K562 (cell line): ENCODE measurements around the gene NSG2. TPM values are rescaled to one million over a fixed set of nuclear protein-coding genes. Genes with fewer than 3 reads are reported as not detected.

Experiments
- ATAC-seq: fragments of 200-7000 bp; cut with Tn5 transposase; 3 replicates; pipeline ENCODE4 v1.9.1; 2020; ENCODE audit warnings: moderate library complexity
- BruUV-seq: library from RNA; stranded (reverse); fragments of 400-500 nt; replicated peaks from 2 replicates; lab custom pipeline; 2021; lab: Mats Ljungman, UMichigan
- CTCF ChIA-PET: fragments of 300-600 bp; formaldehyde crosslinking; extraction: SDS; loops from one replicate; lab custom pipeline; 2021; ENCODE audit warnings: low intra/inter-chr PET ratio; lab: Yijun Ruan, JAX
- POLR2A ChIA-PET: fragments of 300-600, 350-650 bp; sonication (Branson Sonifier 250); formaldehyde crosslinking; extraction: SDS; loops from one replicate; lab custom pipeline; 2021; ENCODE audit warnings: antibody characterized with exemption, inconsistent platforms; lab: Yijun Ruan, JAX
- DNase-seq, 4 experiments: peaks; one replicate each; pipeline versions ENCODE4 v3.0.0 to v3.0.0-alpha.2; 2011 to 2018; ENCODE audit warnings: low spot score in 3 of 4, mixed read lengths in 3 of 4; ENCODE audit errors: extremely low read depth in 1 of 4
- FAIRE-seq: peaks from 2 replicates; lab custom pipeline; 2011; peaks lifted over from hg19 to GRCh38; lab: Jason Lieb, UNC
- H2AFZ ChIP-seq: 2 replicates; pipeline ENCODE4 v1.6.0; 2011; ENCODE audit warnings: low read depth, low read length, control low read depth, inconsistent platforms
- H3K27ac ChIP-seq: fragments of 200-600 bp; 3 replicates; pipeline ENCODE4 v1.8.0; 2011; ENCODE audit warnings: low read depth, mild to moderate bottlenecking, control low read depth, inconsistent platforms, low read length, moderate library complexity, mixed read lengths; ENCODE audit errors: extremely low read depth
- H3K27me3 ChIP-seq, 2 experiments: fragments of 300-600 bp in 1 of 2; 2 replicates in 1 of 2; 3 replicates in 1 of 2; pipeline versions ENCODE4 v1.6.0 to v1.8.0; 2011; ENCODE audit warnings: inconsistent platforms in 2 of 2, low read length in 2 of 2, mild to moderate bottlenecking in 1 of 2, mixed read lengths in 1 of 2, moderate library complexity in 1 of 2; ENCODE audit not compliant: control insufficient read depth in 2 of 2, insufficient read depth in 2 of 2
- H3K36me3 ChIP-seq: fragments of 300-600 bp; 3 replicates; pipeline ENCODE4 v1.8.0; 2011; ENCODE audit warnings: mild to moderate bottlenecking, low read length, inconsistent platforms; ENCODE audit not compliant: control insufficient read depth, insufficient read depth
- H3K4me1 ChIP-seq, 2 experiments: fragments of 200-600 bp in 1 of 2; replicated peaks in 1 of 2; 2 replicates in 1 of 2; 3 replicates in 1 of 2; pipeline versions ENCODE4 v1.5.1 to v1.8.0; 2011; ENCODE audit warnings: inconsistent platforms in 2 of 2, low read length in 2 of 2, mild to moderate bottlenecking in 1 of 2, mixed read lengths in 1 of 2, moderate library complexity in 1 of 2; ENCODE audit not compliant: control insufficient read depth in 2 of 2, insufficient read depth in 2 of 2
- H3K4me2 ChIP-seq: 2 replicates; pipeline ENCODE4 v1.6.1; 2011; ENCODE audit warnings: low read length, control low read depth, inconsistent platforms, mixed read lengths; ENCODE audit not compliant: insufficient read depth
- H3K4me3 ChIP-seq: fragments of 200-600 bp; sonication (generic), shearing (Covaris generic); 2 replicates; pipeline ENCODE4 v1.5.1; 2016; ENCODE audit warnings: control low read depth, inconsistent platforms
- H3K79me2 ChIP-seq: fragments of 200-600 bp; 3 replicates; pipeline ENCODE4 v1.8.0; 2011; ENCODE audit warnings: low read length, inconsistent platforms; ENCODE audit not compliant: control insufficient read depth, insufficient read depth
- H3K9ac ChIP-seq, 2 experiments: 2 replicates each; pipeline versions ENCODE4 v1.6.0 to v1.6.1; 2011; ENCODE audit warnings: low read depth in 2 of 2, low read length in 2 of 2, control low read depth in 1 of 2, inconsistent platforms in 1 of 2, mild to moderate bottlenecking in 1 of 2, mixed read lengths in 1 of 2; ENCODE audit not compliant: insufficient read depth in 1 of 2
- H3K9me1 ChIP-seq: one replicate; pipeline ENCODE4 v1.6.0; 2011; ENCODE audit warnings: inconsistent platforms, mild to moderate bottlenecking, low read length, moderate library complexity; ENCODE audit not compliant: control insufficient read depth, insufficient read depth
- H3K9me3 ChIP-seq: replicated peaks from 2 replicates; pipeline ENCODE4 v1.5.1; 2011; ENCODE audit warnings: low read depth, low read length, inconsistent platforms; ENCODE audit not compliant: control insufficient read depth, insufficient read depth
- H4K20me1 ChIP-seq: replicated peaks from 2 replicates; pipeline ENCODE4 v1.6.1; 2011; ENCODE audit warnings: low read length, inconsistent platforms, mixed read lengths; ENCODE audit not compliant: control insufficient read depth, insufficient read depth
- AFF4 ChIP-seq: sonication (generic); formaldehyde crosslinking; IDR thresholded peaks from 2 replicates; pipeline ENCODE4 v1.8.0; 2023; ENCODE audit warnings: mild to moderate bottlenecking, missing genetic modification reagents
- ATF7 ChIP-seq: fragments of 450-650 bp; IDR thresholded peaks from 2 replicates; pipeline ENCODE4 v1.7.1; 2014; ENCODE audit warnings: mild to moderate bottlenecking, moderate library complexity
- CBFA2T3 ChIP-seq: fragments of 450-650 bp; IDR thresholded peaks from 2 replicates; pipeline ENCODE4 v1.6.1; 2017
- CEBPG ChIP-seq, 3 experiments: fragments of 200-800 bp in 1 of 3; sonication (Bioruptor generic) in 1 of 3; sonication (generic) in 1 of 3; formaldehyde crosslinking in 1 of 3; IDR thresholded peaks in 2 of 3; conservative IDR thresholded peaks in 1 of 3; 2 replicates each; pipeline versions ENCODE4 v1.6.1 to v1.8.0; 2016 to 2022; ENCODE audit warnings: missing compliant biosample characterization in 2 of 3, missing genetic modification characterization in 2 of 3, mild to moderate bottlenecking in 1 of 3, missing genetic modification reagents in 1 of 3
- CHD4 ChIP-seq: fragments of 200-600 bp; sonication (generic); IDR thresholded peaks from 3 replicates; pipeline ENCODE4 v1.6.1; 2012; ENCODE audit warnings: low read depth, mild to moderate bottlenecking, mixed read lengths, low read length, inconsistent platforms; ENCODE audit not compliant: insufficient read depth, insufficient replicate concordance, poor library complexity, severe bottlenecking
- E2F3 ChIP-seq: fragments of 250-450 bp; sonication (Bioruptor Pico); IDR thresholded peaks from 2 replicates; pipeline ENCODE4 v1.4.0; 2020; ENCODE audit warnings: mild to moderate bottlenecking
- HDAC3 ChIP-seq: fragments of 450-650 bp; IDR thresholded peaks from 2 replicates; pipeline ENCODE4 v1.6.1; 2018; ENCODE audit warnings: borderline replicate concordance, mild to moderate bottlenecking, moderate library complexity; ENCODE audit not compliant: partially characterized antibody
- KAT2B ChIP-seq: IDR thresholded peaks from one replicate; pipeline ENCODE4 v1.6.1; 2012; ENCODE audit warnings: low read depth, mild to moderate bottlenecking, control low read depth, inconsistent platforms, low read length, moderate library complexity
- MYC ChIP-seq, 2 experiments: fragments of 250-450 bp in 1 of 2; sonication (Bioruptor Pico) in 1 of 2; IDR thresholded peaks; 2 replicates each; pipeline versions ENCODE4 v1.5.1 to v1.6.1; 2012 to 2021; ENCODE audit warnings: low read depth in 2 of 2, borderline replicate concordance in 1 of 2, improper control_type of control experiment in 1 of 2, low read length in 1 of 2, mild to moderate bottlenecking in 1 of 2, moderate library complexity in 1 of 2
- NUFIP1 ChIP-seq: fragments of 450-650 bp; IDR thresholded peaks from 2 replicates; pipeline ENCODE4 v1.6.1; 2018; ENCODE audit not compliant: partially characterized antibody
- POLR3G ChIP-seq: IDR thresholded peaks from 2 replicates; pipeline ENCODE4 v1.6.1; 2011; ENCODE audit not compliant: insufficient read length, insufficient replicate concordance; ENCODE audit errors: extremely low read depth
- RBM39 ChIP-seq: fragments of 200-400 bp; formaldehyde crosslinking; optimal IDR thresholded peaks from 2 replicates; pipeline ENCODE3; 2018; ENCODE audit warnings: low read depth, low read length
- RHOXF2B ChIP-seq: fragments of 250-450 bp; sonication (Bioruptor Pico); conservative IDR thresholded peaks from 2 replicates; pipeline ENCODE4 v1.5.1; 2021
- TBL1XR1 ChIP-seq, 2 experiments: IDR thresholded peaks; 2 replicates each; pipeline ENCODE4 v1.6.1; 2012; ENCODE audit warnings: improper control_type of control experiment in 2 of 2, low read length in 2 of 2, mild to moderate bottlenecking in 1 of 2
- TFAM ChIP-seq: fragments of 250-450 bp; sonication (Bioruptor Pico); conservative IDR thresholded peaks from 2 replicates; pipeline ENCODE4 v1.5.0; 2021; ENCODE audit warnings: mild to moderate bottlenecking, moderate library complexity
- ZNF586 ChIP-seq: fragments of 450-650 bp; formaldehyde crosslinking; conservative IDR thresholded peaks from 2 replicates; pipeline ENCODE4 v1.4.0; 2020; ENCODE audit warnings: mild to moderate bottlenecking, moderate library complexity
- WGBS: fragments of 100-300 bp; shearing (Covaris generic); methylation state at CpG from one replicate; pipeline ENCODE4 v1.1.6; 2016; ENCODE audit warnings: low coverage, mixed read lengths; ENCODE audit not compliant: insufficient coverage; ENCODE audit errors: missing lambda C conversion rate; 5-methylcytosine and 5-hydroxymethylcytosine counted together
- in situ Hi-C: fragments of 300-500 bp; cut with MboI; formaldehyde crosslinking; loops from 4 replicates; pipeline ENCODE4 v1.15.0; 2018; ENCODE audit warnings: inconsistent platforms, mixed read lengths
- intact Hi-C: fragments of 100-400 bp; cut with micrococcal nuclease; formaldehyde crosslinking; loops from 2 replicates; pipeline ENCODE4 v1.14.2; 2022
- polyA plus RNA-seq, 8 experiments: library from polyadenylated mRNA; depleted of rRNA in 4 of 8; stranded (reverse) in 5 of 8; unstranded in 3 of 8; fragments of >200 nt; fragmentation: Nextera tagmentation in 2 of 8; fragmentation: Illumina TruSeq in 1 of 8; extraction: Ambion mirVana in 2 of 8; extraction: Trizol in 1 of 8; gene quantifications; 2 replicates each; pipeline versions ENCODE4 v1.2.1 to v1.2.3, GENCODE V29; 2011 to 2014; ENCODE audit warnings: inconsistent platforms in 1 of 8, missing spikeins in 1 of 8
- total RNA-seq, 7 experiments: library from RNA; depleted of rRNA in 6 of 7; stranded (reverse); fragments of >200 nt in 6 of 7; fragmentation: Illumina TruSeq in 2 of 7; extraction: Trizol in 2 of 7; gene quantifications; 2 replicates each; pipeline versions ENCODE4 v1.2.1 to v1.2.3, GENCODE V29; 2011 to 2021; ENCODE audit warnings: low replicate concordance in 1 of 7
- TF ChIP-seq, protein P1 (sequence below): fragments of 450-650 bp; IDR thresholded peaks from 2 replicates; pipeline ENCODE4 v1.6.1; 2016; ENCODE audit warnings: antibody characterized with exemption

Gene NSG2
- total and polyA plus RNA-seq, 9 of the 15 experiments (the other 6 are each of a cell fraction or from before 2014, with no cell fraction given) = not detected

- H3K79me2 ChIP-seq = no peaks in the 10 kb centered on the region
- no peak overlapping the region for H3K4me3 ChIP-seq
- H4K20me1 ChIP-seq = no peaks in the 10 kb centered on the region; the same call in 1 of the 2 replicates
- no peaks in the 10 kb centered on the region for H3K9me1 ChIP-seq
- DNase-seq (no peak), ATAC-seq (no peak), FAIRE-seq (no peak)
- POLR2A ChIA-PET = no interaction called here
- no peak overlapping the region for H3K9ac ChIP-seq
- no peak overlapping the region for H3K27ac ChIP-seq
- no peaks in the 10 kb centered on the region for H3K27me3 ChIP-seq
- in situ Hi-C loops = loop anchor here (10.0 kb wide), 1 partner anchor 268 kb away; no protein-coding TSS in a partner anchor
- no TSS peak for BruUV-seq
- CTCF ChIA-PET = interaction anchor here (1.1 kb wide), 1 partner anchor 271 kb away, joined by 3 read pairs; no protein-coding TSS in a partner anchor
- H3K9me3 ChIP-seq = no peaks in the 10 kb centered on the region
- no peaks in the 10 kb centered on the region for H3K4me1 ChIP-seq
- no peaks in the 10 kb centered on the region for H3K36me3 ChIP-seq
- WGBS = 0% methylated on average over 5 of the region's 5 CpGs
- H3K4me2 ChIP-seq = no peak overlapping the region
- no peak overlapping the region for H2AFZ ChIP-seq
- intact Hi-C loops = no loop called here
- no peak for TF ChIP-seq E2F3 (CRISPR knock-in tag)
- TF ChIP-seq CEBPG (CRISPR knock-in tag; IDR thresholded peaks at IDR 0.05) = no peak
- TF ChIP-seq CEBPG (tag; conservative IDR thresholded peaks at IDR 0.05 in 1 of 2, IDR thresholded peaks at IDR 0.05 in 1 of 2) = no peak
- TF ChIP-seq RBM39 = no peak
- no peak for TF ChIP-seq HDAC3
- TF ChIP-seq MYC (IDR thresholded peaks at IDR 0.05; ENCODE audit: low read depth, low read length) = no peak
- no peak for TF ChIP-seq MYC (CRISPR knock-in tag; IDR thresholded peaks at IDR 0.05; ENCODE audit: borderline replicate concordance, low read depth)
- TF ChIP-seq CBFA2T3 = no peak
- TF ChIP-seq KAT2B = no peak
- TF ChIP-seq TBL1XR1 (IDR thresholded peaks at IDR 0.05; ENCODE audit: low read length in 2 of 2) = no peak
- TF ChIP-seq, protein P1, sequence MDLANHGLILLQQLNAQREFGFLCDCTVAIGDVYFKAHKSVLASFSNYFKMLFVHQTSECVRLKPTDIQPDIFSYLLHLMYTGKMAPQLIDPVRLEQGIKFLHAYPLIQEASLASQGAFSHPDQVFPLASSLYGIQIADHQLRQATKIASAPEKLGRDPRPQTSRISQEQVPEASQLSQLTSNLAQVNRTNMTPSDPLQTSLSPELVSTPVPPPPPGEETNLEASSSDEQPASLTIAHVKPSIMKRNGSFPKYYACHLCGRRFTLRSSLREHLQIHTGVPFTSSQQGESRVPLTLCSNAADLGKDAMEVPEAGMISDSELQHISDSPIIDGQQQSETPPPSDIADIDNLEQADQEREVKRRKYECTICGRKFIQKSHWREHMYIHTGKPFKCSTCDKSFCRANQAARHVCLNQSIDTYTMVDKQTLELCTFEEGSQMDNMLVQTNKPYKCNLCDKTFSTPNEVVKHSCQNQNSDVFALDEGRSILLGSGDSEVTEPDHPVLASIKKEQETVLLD = no peak
- no peak for TF ChIP-seq AFF4 (CRISPR knock-in tag)
- TF ChIP-seq RHOXF2B = no peak
- no peak for TF ChIP-seq TFAM (CRISPR knock-in tag)
- no peak for TF ChIP-seq NUFIP1
- TF ChIP-seq ZNF586 (CRISPR knock-in tag) = no peak
- TF ChIP-seq CHD4 = no peak
- no peak for TF ChIP-seq POLR3G
- no peak for TF ChIP-seq ATF7
Observed at GRCh38 chr5:174046558-174046957, 1.1 kb downstream of the NSG2 start.
